Osteoblast (primary cell): Measurements from ENCODE around the gene LRRC63. TPM values are rescaled to one million over a fixed set of nuclear protein-coding genes. Genes with fewer than 3 reads are reported as not detected.
A peak's percentile ranks its signal among the peaks of the same experiment; 100 is the strongest.
"Not testable (repeated sequence)": the region's sequence is repeated elsewhere in the genome, so short reads cannot be mapped to it uniquely, and the experiment has no call there.

ENCODE experiments used
- DNase-seq: peaks from one replicate; pipeline ENCODE4 v3.0.0; 2011; ENCODE audit warnings: low spot score, mixed read lengths; ENCODE audit not compliant: insufficient read length; ENCODE audit errors: missing footprints
- H2AFZ ChIP-seq: 2 replicates; pipeline ENCODE4 v1.6.0; 2011; ENCODE audit warnings: mild to moderate bottlenecking, low read length
- H3K27ac ChIP-seq: 2 replicates; pipeline ENCODE4 v1.5.1; 2011; ENCODE audit warnings: mild to moderate bottlenecking, low read depth, low read length, moderate library complexity
- H3K27me3 ChIP-seq: 2 replicates; pipeline ENCODE4 v1.6.0; 2012; ENCODE audit warnings: mild to moderate bottlenecking, control low read depth, inconsistent platforms, low read length, moderate library complexity; ENCODE audit not compliant: insufficient read depth
- H3K36me3 ChIP-seq: 2 replicates; pipeline ENCODE4 v1.5.1; 2011; ENCODE audit warnings: mild to moderate bottlenecking, low read length, control low read depth, moderate library complexity; ENCODE audit not compliant: insufficient read depth
- H3K4me1 ChIP-seq: 2 replicates; pipeline ENCODE4 v1.5.1; 2011; ENCODE audit warnings: mild to moderate bottlenecking, low read length, control low read depth, moderate library complexity; ENCODE audit not compliant: insufficient read depth
- H3K4me2 ChIP-seq: 2 replicates; pipeline ENCODE4 v1.6.0; 2011; ENCODE audit warnings: mild to moderate bottlenecking, low read length; ENCODE audit not compliant: insufficient read depth
- H3K4me3 ChIP-seq: fragments of 200-600 bp; sonication (generic); 3 replicates; pipeline ENCODE4 v1.5.1; 2012; ENCODE audit warnings: mild to moderate bottlenecking, low read length, inconsistent platforms; ENCODE audit not compliant: insufficient read depth
- H3K79me2 ChIP-seq: 2 replicates; pipeline ENCODE4 v1.6.0; 2012; ENCODE audit warnings: mild to moderate bottlenecking, low read length, control low read depth, inconsistent platforms; ENCODE audit not compliant: insufficient read depth
- H3K9me3 ChIP-seq: 2 replicates; pipeline ENCODE4 v1.5.1; 2011; ENCODE audit warnings: low read depth, low read length, control low read depth
- H4K20me1 ChIP-seq: 2 replicates; pipeline ENCODE4 v1.6.0; 2012; ENCODE audit warnings: mild to moderate bottlenecking, low read length, control low read depth; ENCODE audit not compliant: insufficient read depth
- CTCF ChIP-seq: IDR thresholded peaks from 2 replicates; pipeline ENCODE4 v1.5.1; 2011; ENCODE audit warnings: mild to moderate bottlenecking, low read depth, low read length, moderate library complexity; ENCODE audit errors: extremely low read depth
- total RNA-seq: library from RNA; depleted of rRNA; stranded (reverse); fragments of >200 nt; gene quantifications from 2 replicates; pipeline ENCODE4 v1.2.3, GENCODE V29; 2012

The LRRC63 gene, protein sequence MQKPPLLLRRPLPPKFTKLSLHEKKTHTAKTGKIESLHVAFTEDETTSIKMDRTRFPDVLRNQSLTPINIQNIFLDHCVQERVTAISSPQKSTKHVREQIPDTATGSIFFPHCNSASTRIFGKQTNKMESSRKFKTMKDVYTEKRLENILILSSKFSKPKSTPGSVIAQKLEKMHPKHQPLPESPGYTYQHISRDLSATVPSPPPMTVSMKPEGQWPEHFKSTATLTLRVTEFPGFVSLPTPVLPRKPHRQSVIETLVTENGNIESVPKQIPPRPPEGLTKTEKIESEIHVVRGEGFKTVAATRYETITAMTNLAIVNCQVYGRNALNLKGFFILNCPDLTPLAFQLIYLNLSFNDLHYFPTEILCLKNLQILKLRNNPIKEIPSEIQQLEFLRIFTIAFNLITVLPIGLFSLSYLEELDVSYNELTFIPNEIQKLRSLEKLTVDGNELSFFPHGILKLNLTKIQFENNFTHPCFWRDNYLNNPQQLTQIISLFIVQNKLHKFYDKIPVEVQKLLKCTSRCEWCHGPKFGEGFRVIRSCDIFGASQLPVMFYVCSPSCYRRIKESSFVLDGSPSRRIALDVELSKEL
- not detected in 2 replicates for total RNA-seq

DNA sequence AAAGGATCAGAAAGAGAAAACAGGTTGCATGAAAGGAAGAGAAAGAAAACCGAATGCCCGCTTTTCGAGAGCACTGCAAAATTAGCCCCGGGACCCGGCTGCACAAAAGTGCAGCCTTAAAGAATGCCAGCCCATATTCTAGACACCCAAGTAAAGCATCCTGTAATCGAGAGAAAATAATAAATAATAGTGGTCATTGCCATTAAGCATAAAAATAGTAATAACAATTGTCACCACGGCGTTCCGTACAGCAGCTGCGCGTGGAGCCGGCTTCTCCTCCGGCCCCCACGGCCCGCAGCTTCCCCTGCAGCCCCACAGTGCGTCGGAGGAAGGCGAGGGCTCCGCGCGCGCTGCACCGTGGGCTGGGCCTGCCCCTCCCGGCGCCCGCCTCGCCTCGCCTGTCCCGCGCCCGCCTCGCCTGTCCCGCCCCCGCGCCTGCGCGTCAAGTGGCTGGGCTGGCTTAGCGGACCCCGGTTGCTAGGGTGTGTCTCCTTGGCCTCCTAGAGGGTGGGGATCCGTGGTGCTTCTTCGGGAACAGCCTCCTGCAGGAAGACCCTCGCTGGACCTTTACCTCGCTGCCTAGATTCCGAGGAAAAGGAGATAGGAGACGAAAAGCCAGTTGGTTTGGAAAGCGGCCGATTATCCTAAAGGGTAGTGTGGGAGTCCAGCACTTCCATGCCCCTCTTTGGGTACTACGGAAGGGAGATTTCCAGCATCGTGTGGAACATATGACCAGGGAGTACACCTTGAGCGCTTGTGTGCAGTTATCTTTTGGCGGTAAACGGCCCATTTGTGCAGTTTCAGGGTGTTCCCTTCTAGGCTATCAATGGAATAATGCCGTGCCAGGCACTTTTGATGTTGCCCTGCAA lies at the start of gene LRRC63:
LRRC63 (plus strand) TSS at position 446 of the 869 bp plus-strand sequence. CDS start 1,107 bp downstream, outside the sequence.
- no peaks in the 10 kb centered on the region for H3K79me2 ChIP-seq
- TF ChIP-seq CTCF, result no peak
- no peaks in the 10 kb centered on the region for H4K20me1 ChIP-seq
- H3K4me2 ChIP-seq, result peak within 1 kb of the TSS; percentile 94
- H3K9me3 ChIP-seq, result no peaks in the 10 kb centered on the region
- no peak within 1 kb of the TSS for H3K27ac ChIP-seq
- peak within 1 kb of the TSS; percentile 70 for H3K4me3 ChIP-seq
- H3K27me3 ChIP-seq, result peaks cover 54% of the 10 kb centered on the region
- H3K36me3 ChIP-seq, result no peaks in the 10 kb centered on the region
- peak; percentile 66 for DNase-seq
- peak within 1 kb of the TSS; percentile 82 for H2AFZ ChIP-seq
- H3K4me1 ChIP-seq, result peaks cover 10% of the 10 kb centered on the region

DNA sequence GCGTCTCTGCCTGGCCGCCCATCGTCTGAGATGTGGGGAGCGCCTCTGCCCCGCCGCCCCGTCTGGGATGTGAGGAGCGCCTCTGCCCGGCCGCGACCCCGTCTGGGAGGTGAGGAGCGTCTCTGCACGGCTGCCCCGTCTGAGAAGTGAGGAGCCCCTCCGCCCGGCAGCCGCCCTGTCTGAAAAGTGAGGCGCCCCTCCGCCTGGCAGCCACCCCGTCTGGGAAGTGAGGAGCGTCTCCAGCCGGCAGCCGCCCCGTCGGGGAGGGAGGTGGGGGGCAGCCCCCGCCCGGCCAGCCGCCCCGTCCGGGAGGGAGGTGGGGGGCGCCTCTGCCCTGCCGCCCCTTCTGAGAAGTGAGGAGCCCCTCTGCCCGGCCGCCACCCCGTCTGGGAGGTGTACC lies 49.0 kb upstream of the LRRC63 start:
- H3K9me3 ChIP-seq, H3K27me3 ChIP-seq, H3K4me1 ChIP-seq, H2AFZ ChIP-seq, H4K20me1 ChIP-seq, H3K4me3 ChIP-seq, H3K36me3 ChIP-seq, H3K27ac ChIP-seq, H3K4me2 ChIP-seq, H3K79me2 ChIP-seq, DNase-seq: not testable (repeated sequence)

- Histone ChIP-seq H3K79me2 (no peaks in the 10 kb centered on the region), H3K4me2 (no peak overlapping the region), H3K27me3 (peaks cover 16% of the 10 kb centered on the region), H2AFZ (no peak overlapping the region), H3K36me3 (no peaks in the 10 kb centered on the region), H3K27ac (no peak overlapping the region), H3K9me3 (no peaks in the 10 kb centered on the region), H3K4me3 (no peak overlapping the region), H4K20me1 (no peaks in the 10 kb centered on the region), H3K4me1 (no peaks in the 10 kb centered on the region)
- no peak for DNase-seq
- TF ChIP-seq CTCF, result no peak
Observed at GRCh38 chr13:46164661-46165060, 47.1 kb upstream of the LRRC63 start.

DNA sequence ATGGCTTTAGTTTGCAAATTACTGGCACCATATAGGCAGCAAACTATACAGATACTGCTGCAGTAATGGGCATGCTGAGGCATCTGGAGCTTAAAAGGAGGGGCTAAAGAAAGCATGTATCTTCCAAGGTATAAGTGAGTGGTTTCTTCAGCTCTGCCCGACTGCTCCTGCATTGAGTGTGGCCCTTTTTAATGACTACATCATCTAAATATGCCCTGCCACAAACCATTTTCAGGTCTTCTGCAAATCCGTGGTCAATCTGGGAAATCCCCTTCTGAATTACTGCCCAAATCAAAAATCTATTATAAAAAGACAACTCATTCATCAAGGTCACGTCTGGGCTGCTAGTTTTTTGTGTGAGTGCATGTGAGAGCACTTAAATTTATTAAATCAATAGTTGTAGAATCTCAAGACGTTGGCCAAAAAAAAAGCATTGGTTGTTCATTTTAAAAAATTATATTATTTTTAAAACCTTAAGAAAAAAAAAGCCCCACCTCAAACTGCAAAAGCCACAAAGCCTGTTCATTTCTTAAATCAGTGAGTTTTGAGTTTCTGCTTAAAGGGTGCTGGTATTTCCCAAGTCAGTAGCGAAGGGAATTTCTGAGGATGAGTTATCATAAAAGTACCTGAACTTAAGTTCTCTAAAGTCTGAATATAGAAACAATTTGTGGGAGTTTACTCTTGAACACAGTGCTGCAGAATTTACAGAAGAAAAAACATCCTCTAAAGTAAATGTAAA lies 46.1 kb upstream of the LRRC63 start:
- no peak overlapping the region for H2AFZ ChIP-seq
- no peaks in the 10 kb centered on the region for H3K79me2 ChIP-seq
- H3K36me3 ChIP-seq, result no peaks in the 10 kb centered on the region
- H3K4me1 ChIP-seq, result no peaks in the 10 kb centered on the region
- DNase-seq, result no peak
- TF ChIP-seq CTCF, result no peak
- no peaks in the 10 kb centered on the region for H3K9me3 ChIP-seq
- H3K4me2 ChIP-seq, result no peak overlapping the region
- H3K27me3 ChIP-seq, result peaks cover 16% of the 10 kb centered on the region
- no peak overlapping the region for H3K27ac ChIP-seq
- no peaks in the 10 kb centered on the region for H4K20me1 ChIP-seq
- H3K4me3 ChIP-seq, result no peak overlapping the region
